ENCODE data around the gene TCAF2.
"Not testable (repeated sequence)": the region's sequence is repeated elsewhere in the genome, so short reads cannot be mapped to it uniquely, and the experiment has no call there.

- TF ChIP-seq, protein P1, sequence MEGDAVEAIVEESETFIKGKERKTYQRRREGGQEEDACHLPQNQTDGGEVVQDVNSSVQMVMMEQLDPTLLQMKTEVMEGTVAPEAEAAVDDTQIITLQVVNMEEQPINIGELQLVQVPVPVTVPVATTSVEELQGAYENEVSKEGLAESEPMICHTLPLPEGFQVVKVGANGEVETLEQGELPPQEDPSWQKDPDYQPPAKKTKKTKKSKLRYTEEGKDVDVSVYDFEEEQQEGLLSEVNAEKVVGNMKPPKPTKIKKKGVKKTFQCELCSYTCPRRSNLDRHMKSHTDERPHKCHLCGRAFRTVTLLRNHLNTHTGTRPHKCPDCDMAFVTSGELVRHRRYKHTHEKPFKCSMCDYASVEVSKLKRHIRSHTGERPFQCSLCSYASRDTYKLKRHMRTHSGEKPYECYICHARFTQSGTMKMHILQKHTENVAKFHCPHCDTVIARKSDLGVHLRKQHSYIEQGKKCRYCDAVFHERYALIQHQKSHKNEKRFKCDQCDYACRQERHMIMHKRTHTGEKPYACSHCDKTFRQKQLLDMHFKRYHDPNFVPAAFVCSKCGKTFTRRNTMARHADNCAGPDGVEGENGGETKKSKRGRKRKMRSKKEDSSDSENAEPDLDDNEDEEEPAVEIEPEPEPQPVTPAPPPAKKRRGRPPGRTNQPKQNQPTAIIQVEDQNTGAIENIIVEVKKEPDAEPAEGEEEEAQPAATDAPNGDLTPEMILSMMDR (IDR thresholded peaks at IDR 0.05; ENCODE audit: insufficient read depth, low read length, poor library complexity, severe bottlenecking), result not testable (repeated sequence)
- not testable (repeated sequence) for TF ChIP-seq EZH2phosphoT487 (conservative IDR thresholded peaks at IDR 0.05; ENCODE audit: low read length)
Measured at GRCh38 chr7:143649902-143650301, 29.1 kb downstream of the TCAF2 start.
